ENCODE data around the gene STIP1. TPM values are rescaled to one million over a fixed set of nuclear protein-coding genes. Genes with fewer than 3 reads are reported as not detected.

The STIP1 gene
- total RNA-seq, 1 experiment from 2014 or later = 287 TPM

GRCh38 chr11:64207256-64208085 lies 21.5 kb downstream of the STIP1 start:
- Histone ChIP-seq H3K9me3 (no peaks in the 10 kb centered on the region), H3K4me3 (no peak overlapping the region), H3K36me3 (peaks cover 48% of the 10 kb centered on the region), H3K27me3 (no peaks in the 10 kb centered on the region)
- DNase-seq = no peak

GRCh38 chr11:64208086-64208795 lies 22.3 kb downstream of the STIP1 start:
- Histone ChIP-seq H3K4me3 (no peak overlapping the region), H3K9me3 (no peaks in the 10 kb centered on the region), H3K36me3 (peaks cover 40% of the 10 kb centered on the region), H3K27me3 (no peaks in the 10 kb centered on the region)
- DNase-seq = no peak

GRCh38 chr11:64208796-64209562 lies 23.0 kb downstream of the STIP1 start:
- Histone ChIP-seq H3K36me3 (peaks cover 33% of the 10 kb centered on the region), H3K9me3 (no peaks in the 10 kb centered on the region), H3K27me3 (no peaks in the 10 kb centered on the region), H3K4me3 (no peak overlapping the region)
- DNase-seq = no peak

- H3K9me3 ChIP-seq = no peaks in the 10 kb centered on the region
- no peak overlapping the region for H3K4me3 ChIP-seq
- no peaks in the 10 kb centered on the region for H3K27me3 ChIP-seq
These were observed 23.5 kb downstream of the STIP1 start for GRCh38 chr11:64209563-64209843.

GRCh38 chr11:64210301-64211020 lies 24.5 kb downstream of the STIP1 start:
- Histone ChIP-seq H3K9me3 (no peaks in the 10 kb centered on the region), H3K27me3 (no peaks in the 10 kb centered on the region), H3K36me3 (peaks cover 18% of the 10 kb centered on the region), H3K4me3 (no peak overlapping the region)
- DNase-seq = no peak

More at GRCh38 chr11:64209563-64209843, 23.5 kb downstream of the STIP1 start:
- no peak for DNase-seq
- H3K36me3 ChIP-seq = peaks cover 27% of the 10 kb centered on the region

GRCh38 chr11:64211181-64211872 lies 25.4 kb downstream of the STIP1 start:
- Histone ChIP-seq H3K27me3 (no peaks in the 10 kb centered on the region), H3K36me3 (peaks cover 9% of the 10 kb centered on the region), H3K4me3 (no peak overlapping the region), H3K9me3 (no peaks in the 10 kb centered on the region)
- no peak for DNase-seq

GRCh38 chr11:64216879-64217278 lies 30.9 kb downstream of the STIP1 start:
- no peak for DNase-seq
- Histone ChIP-seq H3K4me3 (no peak overlapping the region), H3K27me3 (no peaks in the 10 kb centered on the region), H3K9me3 (no peaks in the 10 kb centered on the region), H3K36me3 (peaks cover 7% of the 10 kb centered on the region; the same call in 1 of the 2 replicates)

GRCh38 chr11:64218628-64219353 lies 32.8 kb downstream of the STIP1 start:
- Histone ChIP-seq H3K9me3 (no peaks in the 10 kb centered on the region), H3K36me3 (peaks cover 7% of the 10 kb centered on the region; the same call in 1 of the 2 replicates), H3K4me3 (no peak overlapping the region), H3K27me3 (no peaks in the 10 kb centered on the region)
- no peak for DNase-seq

- no peak overlapping the region for H3K4me3 ChIP-seq
- H3K27me3 ChIP-seq = no peaks in the 10 kb centered on the region
- peaks cover 7% of the 10 kb centered on the region; the same call in 1 of the 2 replicates for H3K36me3 ChIP-seq
- DNase-seq = no peak
- no peaks in the 10 kb centered on the region for H3K9me3 ChIP-seq
These were observed 33.3 kb downstream of the STIP1 start for GRCh38 chr11:64219354-64219684.

GRCh38 chr11:64219755-64220154 lies 33.8 kb downstream of the STIP1 start:
- H3K9me3 ChIP-seq = no peaks in the 10 kb centered on the region
- peaks cover 7% of the 10 kb centered on the region; the same call in 1 of the 2 replicates for H3K36me3 ChIP-seq
- H3K27me3 ChIP-seq = no peaks in the 10 kb centered on the region
- H3K4me3 ChIP-seq = no peak overlapping the region
- DNase-seq = no peak

- Histone ChIP-seq H3K4me3 (no peak overlapping the region), H3K36me3 (peaks cover 7% of the 10 kb centered on the region; the same call in 1 of the 2 replicates), H3K9me3 (no peaks in the 10 kb centered on the region), H3K27me3 (no peaks in the 10 kb centered on the region)
- no peak for DNase-seq
These were observed 34.3 kb downstream of the STIP1 start for GRCh38 chr11:64220271-64220670.

GRCh38 chr11:64220798-64221197 lies 34.8 kb downstream of the STIP1 start:
- H3K9me3 ChIP-seq = no peaks in the 10 kb centered on the region
- no peaks in the 10 kb centered on the region for H3K27me3 ChIP-seq
- H3K4me3 ChIP-seq = no peak overlapping the region
- peaks cover 7% of the 10 kb centered on the region; the same call in 1 of the 2 replicates for H3K36me3 ChIP-seq
- no peak for DNase-seq

GRCh38 chr11:64222651-64223000 lies 36.7 kb downstream of the STIP1 start:
- no peaks in the 10 kb centered on the region for H3K27me3 ChIP-seq
- peaks cover 7% of the 10 kb centered on the region; the same call in 1 of the 2 replicates for H3K36me3 ChIP-seq
- H3K4me3 ChIP-seq = no peak overlapping the region
- no peaks in the 10 kb centered on the region for H3K9me3 ChIP-seq
- DNase-seq = no peak

GRCh38 chr11:64223001-64223651 lies 37.2 kb downstream of the STIP1 start:
- Histone ChIP-seq H3K9me3 (no peaks in the 10 kb centered on the region), H3K27me3 (no peaks in the 10 kb centered on the region), H3K36me3 (peaks cover 7% of the 10 kb centered on the region; the same call in 1 of the 2 replicates), H3K4me3 (no peak overlapping the region)
- no peak for DNase-seq

Measured in MG63 (cell line).